Fibroblast of lung (primary cell): Measurements from ENCODE around the gene MPG. TPM values are rescaled to one million over a fixed set of nuclear protein-coding genes. Genes with fewer than 3 reads are reported as not detected.

Experiments
- DNase-seq, 2 donors: peaks; one replicate each; pipeline versions ENCODE4 v3.0.0 to v3.0.0-alpha.2; 2010; ENCODE audit warnings: low read depth in 2 of 2
- H2AFZ ChIP-seq: 2 replicates; pipeline ENCODE4 v1.5.1; 2012; ENCODE audit warnings: low read length, control low read depth, inconsistent platforms
- H3K27ac ChIP-seq: 2 replicates; pipeline ENCODE4 v1.5.1; 2011; ENCODE audit warnings: low read length, control low read depth; ENCODE audit not compliant: insufficient read depth
- H3K27me3 ChIP-seq: 2 replicates; pipeline ENCODE4 v1.5.1; 2011; ENCODE audit warnings: mild to moderate bottlenecking, low read length; ENCODE audit not compliant: control insufficient read depth, insufficient read depth
- H3K36me3 ChIP-seq: 2 replicates; pipeline ENCODE4 v1.5.1; 2011; ENCODE audit warnings: low read length; ENCODE audit not compliant: control insufficient read depth, insufficient read depth
- H3K4me1 ChIP-seq: 2 replicates; pipeline ENCODE4 v1.5.1; 2011; ENCODE audit warnings: low read length; ENCODE audit not compliant: control insufficient read depth, insufficient read depth; ENCODE audit errors: extremely low read depth
- H3K4me2 ChIP-seq: 2 replicates; pipeline ENCODE4 v1.5.1; 2011; ENCODE audit warnings: low read length, control low read depth; ENCODE audit not compliant: insufficient read depth; ENCODE audit errors: extremely low read depth
- H3K4me3 ChIP-seq, 4 experiments: fragments of 200-600 bp in 1 of 4; sonication (generic) in 1 of 4; replicated peaks in 1 of 4; 2 replicates each; pipeline ENCODE4 v1.5.1; 2011 to 2016; ENCODE audit warnings: low read length in 4 of 4, low read depth in 3 of 4, mild to moderate bottlenecking in 3 of 4, control low read depth in 2 of 4, inconsistent platforms in 1 of 4, mixed read lengths in 1 of 4; ENCODE audit not compliant: insufficient read depth in 1 of 4; ENCODE audit errors: control extremely low read depth in 1 of 4
- H3K79me2 ChIP-seq: 2 replicates; pipeline ENCODE4 v1.5.1; 2012; ENCODE audit warnings: mild to moderate bottlenecking, low read length, inconsistent platforms; ENCODE audit not compliant: control insufficient read depth, insufficient read depth
- H3K9ac ChIP-seq: 2 replicates; pipeline ENCODE4 v1.5.1; 2011; ENCODE audit warnings: mild to moderate bottlenecking, low read length, control low read depth; ENCODE audit not compliant: insufficient read depth
- H3K9me3 ChIP-seq: 2 replicates; pipeline ENCODE4 v1.5.1; 2012; ENCODE audit warnings: low read depth, low read length; ENCODE audit not compliant: control insufficient read depth, insufficient read depth
- H4K20me1 ChIP-seq: 2 replicates; pipeline ENCODE4 v1.5.1; 2011; ENCODE audit warnings: low read length; ENCODE audit not compliant: control insufficient read depth, insufficient read depth; ENCODE audit errors: extremely low read depth
- CTCF ChIP-seq, 2 donors: IDR thresholded peaks in 1 of 2; conservative IDR thresholded peaks in 1 of 2; 1 replicate in 1 of 2; 2 replicates in 1 of 2; pipeline ENCODE4 v1.5.1; 2011 to 2012; ENCODE audit warnings: low read length in 2 of 2, control low read depth in 1 of 2, inconsistent platforms in 1 of 2, low read depth in 1 of 2, mild to moderate bottlenecking in 1 of 2
- EZH2 ChIP-seq: IDR thresholded peaks from 2 replicates; pipeline ENCODE4 v1.5.1; 2012; ENCODE audit warnings: low read length, control low read depth, mild to moderate bottlenecking; ENCODE audit errors: missing control alignments
- polyA plus RNA-seq, 2 donors: library from polyadenylated mRNA; depleted of rRNA in 1 of 2; stranded (reverse) in 1 of 2; unstranded in 1 of 2; fragments of >200 nt; gene quantifications; 2 replicates each; pipeline ENCODE4 v1.2.1, GENCODE V29; 2011 to 2012; ENCODE audit warnings: missing spikeins in 1 of 2
- total RNA-seq: library from RNA; depleted of rRNA; stranded (reverse); fragments of >200 nt; gene quantifications from 2 replicates; pipeline ENCODE4 v1.2.1, GENCODE V29; 2014

The MPG gene
- total and polyA plus RNA-seq, 2 donors (not counting 1 experiment from before 2014, with no cell fraction given), result 45.4 to 268 TPM

DNA sequence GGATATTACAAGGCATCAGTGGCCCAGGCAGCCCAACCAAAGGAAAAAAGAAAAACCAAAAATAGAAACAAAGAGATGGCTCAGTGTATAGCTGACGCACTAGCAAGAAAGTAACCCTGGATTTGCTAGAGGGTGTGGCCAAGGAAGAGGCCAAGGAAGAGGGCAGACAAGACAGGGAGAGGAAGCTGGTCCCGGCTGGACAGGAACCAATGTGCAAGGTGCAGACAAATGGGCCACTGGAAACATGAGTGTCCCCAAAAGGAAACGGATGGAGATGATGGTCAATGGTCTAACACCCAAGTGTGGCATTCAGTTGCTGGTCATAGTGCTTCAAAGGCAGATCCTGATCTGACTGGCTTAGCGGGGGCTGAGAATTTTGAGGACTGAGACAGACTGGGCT lies 35.3 kb upstream of the MPG start:
- Histone ChIP-seq H3K9ac (no peak overlapping the region), H3K27me3 (no peaks in the 10 kb centered on the region), H3K9me3 (no peaks in the 10 kb centered on the region), H3K79me2 (no peaks in the 10 kb centered on the region), H4K20me1 (no peaks in the 10 kb centered on the region), H3K4me1 (no peaks in the 10 kb centered on the region), H3K36me3 (peaks cover 6% of the 10 kb centered on the region), H3K27ac (no peak overlapping the region), H2AFZ (no peak overlapping the region), H3K4me2 (no peak overlapping the region), H3K4me3 (no peak overlapping the region)
- DNase-seq, result no peak
- TF ChIP-seq CTCF (conservative IDR thresholded peaks at IDR 0.05 in 1 of 2, IDR thresholded peaks at IDR 0.05 in 1 of 2; ENCODE audit: low read depth in 1 of 2, low read length in 2 of 2) (no peak), EZH2 (no peak)

GRCh38 chr16:43294-43693 lies 34.7 kb upstream of the MPG start:
- H3K36me3 ChIP-seq, result peaks cover 6% of the 10 kb centered on the region
- no peak overlapping the region for H2AFZ ChIP-seq
- TF ChIP-seq CTCF (conservative IDR thresholded peaks at IDR 0.05 in 1 of 2, IDR thresholded peaks at IDR 0.05 in 1 of 2; ENCODE audit: low read depth in 1 of 2, low read length in 2 of 2) (no peak), EZH2 (no peak)
- no peaks in the 10 kb centered on the region for H4K20me1 ChIP-seq
- H3K4me3 ChIP-seq, result no peak overlapping the region
- H3K9ac ChIP-seq, result no peak overlapping the region
- no peaks in the 10 kb centered on the region for H3K27me3 ChIP-seq
- no peak for DNase-seq
- H3K79me2 ChIP-seq, result no peaks in the 10 kb centered on the region
- no peaks in the 10 kb centered on the region for H3K9me3 ChIP-seq
- H3K4me2 ChIP-seq, result no peak overlapping the region
- no peaks in the 10 kb centered on the region for H3K4me1 ChIP-seq
- no peak overlapping the region for H3K27ac ChIP-seq

DNA sequence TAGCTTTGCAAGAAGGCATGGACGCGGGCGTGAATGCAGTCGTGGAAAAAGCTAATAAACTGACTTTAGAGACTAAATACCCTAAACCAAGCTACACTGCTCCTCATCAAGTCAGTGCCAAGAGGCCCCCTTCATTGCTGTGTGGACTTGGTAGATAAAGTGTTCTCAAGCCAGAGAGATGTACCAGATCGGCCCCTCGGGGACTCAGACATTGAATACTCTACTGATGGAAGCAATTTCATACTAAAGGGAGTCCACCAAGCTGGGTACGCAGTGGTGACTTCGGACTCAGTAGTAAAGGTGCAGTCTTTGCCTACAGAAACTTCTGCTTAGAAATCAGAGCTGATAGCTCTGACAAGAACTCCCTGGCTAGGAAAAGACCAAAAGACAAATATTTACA lies 33.4 kb upstream of the MPG start:
- no peak for TF ChIP-seq CTCF (conservative IDR thresholded peaks at IDR 0.05 in 1 of 2, IDR thresholded peaks at IDR 0.05 in 1 of 2; ENCODE audit: low read depth in 1 of 2, low read length in 2 of 2)
- H3K79me2 ChIP-seq, result no peaks in the 10 kb centered on the region
- no peak overlapping the region for H3K27ac ChIP-seq
- no peaks in the 10 kb centered on the region for H4K20me1 ChIP-seq
- H3K4me2 ChIP-seq, result no peak overlapping the region
- no peak overlapping the region for H2AFZ ChIP-seq
- no peak for DNase-seq
- H3K9ac ChIP-seq, result no peak overlapping the region
- H3K27me3 ChIP-seq, result no peaks in the 10 kb centered on the region
- H3K4me3 ChIP-seq, result no peak overlapping the region
- no peaks in the 10 kb centered on the region for H3K9me3 ChIP-seq
- H3K4me1 ChIP-seq, result no peaks in the 10 kb centered on the region
- H3K36me3 ChIP-seq, result peaks cover 6% of the 10 kb centered on the region
